HCT116 (cell line): ENCODE measurements around the gene DRAP1.

Experiments
- CTCF ChIP-seq, 3 experiments: fragments of 200-600 bp in 1 of 3; sonication (generic) in 1 of 3; IDR thresholded peaks in 2 of 3; conservative IDR thresholded peaks in 1 of 3; 2 replicates each; pipeline ENCODE4 v1.5.1; 2012 to 2017; ENCODE audit warnings: low read depth in 2 of 3, low read length in 2 of 3, antibody characterized with exemption in 1 of 3, borderline replicate concordance in 1 of 3, control low read depth in 1 of 3, mild to moderate bottlenecking in 1 of 3, mixed read lengths in 1 of 3, mixed run types in 1 of 3, moderate library complexity in 1 of 3; ENCODE audit not compliant: insufficient read depth in 1 of 3
- POLR2A ChIP-seq: IDR thresholded peaks from 2 replicates; pipeline ENCODE4 v1.7.0; 2011; ENCODE audit warnings: borderline replicate concordance; ENCODE audit not compliant: insufficient read depth, insufficient read length; ENCODE audit errors: extremely low read depth
- POLR2AphosphoS5 ChIP-seq: IDR thresholded peaks from 2 replicates; pipeline ENCODE4 v1.6.1; 2011; ENCODE audit warnings: mild to moderate bottlenecking, low read depth, low read length, moderate library complexity
- TCF7L2 ChIP-seq: IDR thresholded peaks from 2 replicates; pipeline ENCODE4 v1.7.0; 2011; ENCODE audit warnings: borderline replicate concordance, inconsistent platforms; ENCODE audit not compliant: insufficient read depth, insufficient read length; ENCODE audit errors: extremely low read depth
- YY1 ChIP-seq: IDR thresholded peaks from 2 replicates; pipeline ENCODE4 v1.6.1; 2011; ENCODE audit warnings: low read length, low read depth, moderate library complexity, mild to moderate bottlenecking; ENCODE audit not compliant: insufficient replicate concordance; ENCODE audit errors: extremely low read depth
- TF ChIP-seq, protein P1 (sequence below): IDR thresholded peaks from 2 replicates; pipeline ENCODE4 v1.6.1; 2012; ENCODE audit warnings: low read depth

DNA sequence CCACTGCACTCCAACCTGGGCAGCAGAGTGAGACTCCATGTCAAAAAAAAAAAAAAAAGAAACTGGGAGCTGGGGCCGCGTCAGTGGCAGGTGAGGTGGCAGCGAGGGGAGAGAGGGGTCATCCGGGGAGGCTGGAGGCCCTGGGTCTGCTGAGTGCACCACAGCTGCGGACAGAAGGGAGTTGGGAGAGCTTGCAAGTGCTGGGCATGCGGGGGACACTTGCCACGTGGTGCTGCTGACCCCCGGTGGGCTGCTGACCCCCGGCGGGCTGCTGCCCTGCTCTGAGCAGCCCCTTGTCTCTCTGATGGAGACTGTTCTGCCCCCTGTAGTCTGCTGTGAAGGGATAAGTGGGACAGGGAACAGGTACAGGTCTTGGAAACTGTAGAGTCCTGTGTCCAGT is 2.6 kb downstream of the DRAP1 start:
- TF ChIP-seq POLR2A, result no peak
- TF ChIP-seq CTCF (IDR thresholded peaks at IDR 0.05 in 2 of 3, conservative IDR thresholded peaks at IDR 0.05 in 1 of 3; ENCODE audit: borderline replicate concordance in 1 of 3, insufficient read depth in 1 of 3, low read depth in 2 of 3, low read length in 2 of 3), result no peak
- TF ChIP-seq POLR2AphosphoS5, result no peak
- TF ChIP-seq YY1, result no peak
- TF ChIP-seq, protein P1, sequence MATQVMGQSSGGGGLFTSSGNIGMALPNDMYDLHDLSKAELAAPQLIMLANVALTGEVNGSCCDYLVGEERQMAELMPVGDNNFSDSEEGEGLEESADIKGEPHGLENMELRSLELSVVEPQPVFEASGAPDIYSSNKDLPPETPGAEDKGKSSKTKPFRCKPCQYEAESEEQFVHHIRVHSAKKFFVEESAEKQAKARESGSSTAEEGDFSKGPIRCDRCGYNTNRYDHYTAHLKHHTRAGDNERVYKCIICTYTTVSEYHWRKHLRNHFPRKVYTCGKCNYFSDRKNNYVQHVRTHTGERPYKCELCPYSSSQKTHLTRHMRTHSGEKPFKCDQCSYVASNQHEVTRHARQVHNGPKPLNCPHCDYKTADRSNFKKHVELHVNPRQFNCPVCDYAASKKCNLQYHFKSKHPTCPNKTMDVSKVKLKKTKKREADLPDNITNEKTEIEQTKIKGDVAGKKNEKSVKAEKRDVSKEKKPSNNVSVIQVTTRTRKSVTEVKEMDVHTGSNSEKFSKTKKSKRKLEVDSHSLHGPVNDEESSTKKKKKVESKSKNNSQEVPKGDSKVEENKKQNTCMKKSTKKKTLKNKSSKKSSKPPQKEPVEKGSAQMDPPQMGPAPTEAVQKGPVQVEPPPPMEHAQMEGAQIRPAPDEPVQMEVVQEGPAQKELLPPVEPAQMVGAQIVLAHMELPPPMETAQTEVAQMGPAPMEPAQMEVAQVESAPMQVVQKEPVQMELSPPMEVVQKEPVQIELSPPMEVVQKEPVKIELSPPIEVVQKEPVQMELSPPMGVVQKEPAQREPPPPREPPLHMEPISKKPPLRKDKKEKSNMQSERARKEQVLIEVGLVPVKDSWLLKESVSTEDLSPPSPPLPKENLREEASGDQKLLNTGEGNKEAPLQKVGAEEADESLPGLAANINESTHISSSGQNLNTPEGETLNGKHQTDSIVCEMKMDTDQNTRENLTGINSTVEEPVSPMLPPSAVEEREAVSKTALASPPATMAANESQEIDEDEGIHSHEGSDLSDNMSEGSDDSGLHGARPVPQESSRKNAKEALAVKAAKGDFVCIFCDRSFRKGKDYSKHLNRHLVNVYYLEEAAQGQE, result no peak
- TF ChIP-seq TCF7L2, result no peak
